ENCODE measurements around the gene OPCML. TPM values are rescaled to one million over a fixed set of nuclear protein-coding genes. Genes with fewer than 3 reads are reported as not detected.

Gene OPCML
- total RNA-seq, 1 experiment from 2014 or later, result 0.13 TPM

GRCh38 chr11:132589791-132590190 is 942.5 kb downstream of the OPCML start:
- no TSS peak for BruUV-seq (replicated peaks)
- H3K4me1 ChIP-seq (ENCODE audit: insufficient read depth, low read length, poor library complexity, severe bottlenecking), result no peaks in the 10 kb centered on the region
- no peak overlapping the region for H3K27ac ChIP-seq (ENCODE audit: low read depth, low read length, poor library complexity, severe bottlenecking)
- H3K36me3 ChIP-seq (ENCODE audit: insufficient read depth, low read length, poor library complexity, severe bottlenecking), result no peaks in the 10 kb centered on the region
- H3K4me3 ChIP-seq (ENCODE audit: low read depth, low read length, poor library complexity, severe bottlenecking), result no peak overlapping the region
- TF ChIP-seq CTCF (conservative IDR thresholded peaks at IDR 0.05; ENCODE audit: low read depth, low read length), result no peak
- TF ChIP-seq EZH2 (IDR thresholded peaks at IDR 0.05; ENCODE audit: borderline replicate concordance, low read depth, low read length, poor library complexity, severe bottlenecking), result no peak
- no peak for DNase-seq (ENCODE audit: low spot score)
- peaks cover 27% of the 10 kb centered on the region for H3K27me3 ChIP-seq (replicated peaks; ENCODE audit: insufficient read depth, low read depth, low read length, poor library complexity)
- peaks cover 5% of the 10 kb centered on the region for H3K9me3 ChIP-seq (ENCODE audit: low read depth, low read length, poor library complexity, severe bottlenecking)
- intact Hi-C loops (cut with micrococcal nuclease; ENCODE audit: unreplicated experiment), result no loop called here
- ChIA-PET CTCF (no interaction called here), POLR2A (ENCODE audit: low non-redundant PET) (no interaction called here)

DNA sequence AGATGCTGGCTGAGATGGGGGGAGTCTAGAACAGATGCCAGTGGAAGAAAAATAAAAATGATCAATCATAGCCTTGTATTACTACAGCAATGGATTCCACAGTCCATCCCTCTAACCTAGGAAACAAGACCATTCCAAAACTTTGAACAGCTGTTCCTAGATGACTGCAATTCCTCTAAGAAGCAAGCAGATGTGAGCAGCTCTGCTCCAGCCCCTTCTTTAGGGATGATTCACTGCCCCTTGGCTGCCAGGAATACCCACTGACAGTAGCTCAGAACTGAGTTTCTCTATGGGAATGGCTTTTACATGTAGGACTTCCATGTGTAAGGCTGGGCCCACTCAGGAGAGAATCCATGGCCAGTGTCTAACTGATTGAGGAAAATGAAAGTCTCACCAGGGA is 943.9 kb downstream of the OPCML start:
- intact Hi-C loops (cut with micrococcal nuclease; ENCODE audit: unreplicated experiment), result no loop called here
- ChIA-PET POLR2A (ENCODE audit: low non-redundant PET) (no interaction called here), CTCF (no interaction called here)
- DNase-seq (ENCODE audit: low spot score), result no peak
- no peaks in the 10 kb centered on the region for H3K4me1 ChIP-seq (ENCODE audit: insufficient read depth, low read length, poor library complexity, severe bottlenecking)
- H3K4me3 ChIP-seq (ENCODE audit: low read depth, low read length, poor library complexity, severe bottlenecking), result no peak overlapping the region
- H3K36me3 ChIP-seq (ENCODE audit: insufficient read depth, low read length, poor library complexity, severe bottlenecking), result no peaks in the 10 kb centered on the region
- TF ChIP-seq CTCF (conservative IDR thresholded peaks at IDR 0.05; ENCODE audit: low read depth, low read length) (no peak), EZH2 (IDR thresholded peaks at IDR 0.05; ENCODE audit: borderline replicate concordance, low read depth, low read length, poor library complexity, severe bottlenecking) (no peak)
- BruUV-seq (replicated peaks), result no TSS peak
- peaks cover 5% of the 10 kb centered on the region for H3K9me3 ChIP-seq (ENCODE audit: low read depth, low read length, poor library complexity, severe bottlenecking)
- peaks cover 23% of the 10 kb centered on the region for H3K27me3 ChIP-seq (replicated peaks; ENCODE audit: insufficient read depth, low read depth, low read length, poor library complexity)
- no peak overlapping the region for H3K27ac ChIP-seq (ENCODE audit: low read depth, low read length, poor library complexity, severe bottlenecking)

DNA sequence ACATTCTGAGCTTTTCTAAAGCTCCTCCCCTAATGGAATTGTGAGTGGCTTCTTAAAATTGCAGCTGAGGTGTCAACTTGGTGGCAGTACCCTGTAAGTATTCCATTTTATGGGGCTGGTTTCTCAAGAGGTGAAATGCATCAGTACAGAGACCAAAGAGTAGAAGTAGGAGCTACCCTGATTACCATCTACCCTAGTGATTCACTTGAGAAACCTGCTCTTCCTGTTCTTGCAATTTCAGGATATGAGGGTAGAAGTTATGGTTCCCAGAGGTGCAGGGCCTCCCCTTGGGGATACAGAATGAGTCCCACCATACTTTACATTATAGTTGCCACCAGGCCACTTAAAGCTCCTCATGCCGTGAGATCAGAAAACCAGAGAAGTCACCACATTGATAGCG is 944.6 kb downstream of the OPCML start:
- DNase-seq (ENCODE audit: low spot score), result no peak
- no TSS peak for BruUV-seq (replicated peaks)
- ChIA-PET CTCF (no interaction called here), POLR2A (ENCODE audit: low non-redundant PET) (no interaction called here)
- peaks cover 5% of the 10 kb centered on the region for H3K9me3 ChIP-seq (ENCODE audit: low read depth, low read length, poor library complexity, severe bottlenecking)
- no peaks in the 10 kb centered on the region for H3K36me3 ChIP-seq (ENCODE audit: insufficient read depth, low read length, poor library complexity, severe bottlenecking)
- intact Hi-C loops (cut with micrococcal nuclease; ENCODE audit: unreplicated experiment), result no loop called here
- peaks cover 25% of the 10 kb centered on the region for H3K27me3 ChIP-seq (replicated peaks; ENCODE audit: insufficient read depth, low read depth, low read length, poor library complexity)
- no peaks in the 10 kb centered on the region for H3K4me1 ChIP-seq (ENCODE audit: insufficient read depth, low read length, poor library complexity, severe bottlenecking)
- no peak overlapping the region for H3K4me3 ChIP-seq (ENCODE audit: low read depth, low read length, poor library complexity, severe bottlenecking)
- no peak overlapping the region for H3K27ac ChIP-seq (ENCODE audit: low read depth, low read length, poor library complexity, severe bottlenecking)
- TF ChIP-seq EZH2 (IDR thresholded peaks at IDR 0.05; ENCODE audit: borderline replicate concordance, low read depth, low read length, poor library complexity, severe bottlenecking) (no peak), CTCF (conservative IDR thresholded peaks at IDR 0.05; ENCODE audit: low read depth, low read length) (no peak)

All from A673 (cell line).